ENCODE results near the gene RPS19BP1. TPM values are rescaled to one million over a fixed set of nuclear protein-coding genes. Genes with fewer than 3 reads are reported as not detected.
A peak's percentile ranks its signal among the peaks of the same experiment; 100 is the strongest.

The RPS19BP1 gene
- total and polyA plus RNA-seq, 2 donors (not counting 1 experiment from before 2014, with no cell fraction given), result 60.3 to 74.8 TPM

- ATAC-seq (ENCODE audit: low read depth), result no peak
- ChIA-PET CTCF (interaction anchor here (0.7 to 6.0 kb wide), 16 partner anchors 9 to 829 kb away, joined by 3 to 85 read pairs (median 6); partner anchors contain the start of genes RPL3, RPS19BP1 and TAB1), POLR2A (interaction anchor here (0.5 to 2.5 kb wide), 16 partner anchors 9 to 1164 kb away, joined by 3 to 57 read pairs (median 8); partner anchors contain the start of genes MIEF1, RPL3, RPS19BP1 and TAB1)
- whole genome bisulfite sequencing (ENCODE audit: insufficient coverage), result 12% methylated on average over 21 of the region's 24 CpGs
- peak overlapping the region; percentile 93 for H3K4me2 ChIP-seq (replicated peaks; ENCODE audit: low read depth, low read length, poor library complexity, severe bottlenecking)
- peak overlapping the region; percentile 82 to 100 (median 99) for H3K4me3 ChIP-seq (ENCODE audit: control extremely low read depth in 1 of 5, extremely low read depth in 1 of 5, insufficient read depth in 1 of 5, low read depth in 2 of 5, low read length in 4 of 5)
- Mint-ChIP-seq H3K4me1 (peaks cover 53% of the 10 kb centered on the region), H3K27ac (peak overlapping the region; percentile 98), H3K27me3 (no peaks in the 10 kb centered on the region), H3K9me3 (ENCODE audit: insufficient read depth) (no peaks in the 10 kb centered on the region), H3K4me3 (peak overlapping the region; percentile 94)
- H3K79me2 ChIP-seq (ENCODE audit: control insufficient read depth, insufficient read depth, low read length), result peaks cover 60% of the 10 kb centered on the region
- H3K36me3 ChIP-seq (replicated peaks in 1 of 2; ENCODE audit: control extremely low read depth in 1 of 2, control insufficient read depth in 1 of 2, extremely low read depth in 1 of 2, insufficient read depth in 2 of 2, low read length in 1 of 2), result peaks cover 0 to 40% of the 10 kb centered on the region in 2 experiments
- H3K9ac ChIP-seq (ENCODE audit: low read length), result peak overlapping the region; percentile 100
- TF ChIP-seq, protein P1, sequence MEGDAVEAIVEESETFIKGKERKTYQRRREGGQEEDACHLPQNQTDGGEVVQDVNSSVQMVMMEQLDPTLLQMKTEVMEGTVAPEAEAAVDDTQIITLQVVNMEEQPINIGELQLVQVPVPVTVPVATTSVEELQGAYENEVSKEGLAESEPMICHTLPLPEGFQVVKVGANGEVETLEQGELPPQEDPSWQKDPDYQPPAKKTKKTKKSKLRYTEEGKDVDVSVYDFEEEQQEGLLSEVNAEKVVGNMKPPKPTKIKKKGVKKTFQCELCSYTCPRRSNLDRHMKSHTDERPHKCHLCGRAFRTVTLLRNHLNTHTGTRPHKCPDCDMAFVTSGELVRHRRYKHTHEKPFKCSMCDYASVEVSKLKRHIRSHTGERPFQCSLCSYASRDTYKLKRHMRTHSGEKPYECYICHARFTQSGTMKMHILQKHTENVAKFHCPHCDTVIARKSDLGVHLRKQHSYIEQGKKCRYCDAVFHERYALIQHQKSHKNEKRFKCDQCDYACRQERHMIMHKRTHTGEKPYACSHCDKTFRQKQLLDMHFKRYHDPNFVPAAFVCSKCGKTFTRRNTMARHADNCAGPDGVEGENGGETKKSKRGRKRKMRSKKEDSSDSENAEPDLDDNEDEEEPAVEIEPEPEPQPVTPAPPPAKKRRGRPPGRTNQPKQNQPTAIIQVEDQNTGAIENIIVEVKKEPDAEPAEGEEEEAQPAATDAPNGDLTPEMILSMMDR (IDR thresholded peaks at IDR 0.05), result no peak
- TF ChIP-seq EZH2 (IDR thresholded peaks at IDR 0.05; ENCODE audit: borderline replicate concordance, insufficient read depth, low read depth, low read length, poor library complexity, severe bottlenecking), result no peak
- H3K27me3 ChIP-seq (replicated peaks in 1 of 4; ENCODE audit: control extremely low read depth in 1 of 4, control insufficient read depth in 3 of 4, insufficient read depth in 4 of 4, low read length in 3 of 4), result no peaks in the 10 kb centered on the region
- H3K9me3 ChIP-seq (ENCODE audit: control extremely low read depth in 1 of 3, control insufficient read depth in 2 of 3, insufficient read depth in 1 of 3, low read length in 2 of 3), result no peaks in the 10 kb centered on the region
- peak overlapping the region; percentile 91 for H2AFZ ChIP-seq (ENCODE audit: insufficient read depth, low read depth, low read length, poor library complexity, severe bottlenecking)
- no peak for DNase-seq
- H3K27ac ChIP-seq (ENCODE audit: low read length in 2 of 2), result peak overlapping the region; percentile 91 to 95
- H4K20me1 ChIP-seq (ENCODE audit: control insufficient read depth, insufficient read depth, low read length, poor library complexity, severe bottlenecking), result peaks cover 54% of the 10 kb centered on the region
- intact Hi-C loops (cut with micrococcal nuclease), result no loop called here
- H3K4me1 ChIP-seq (ENCODE audit: control insufficient read depth in 2 of 2, insufficient read depth in 2 of 2, low read length in 2 of 2), result peaks cover 31 to 39% of the 10 kb centered on the region in 2 donors
Observed at GRCh38 chr22:39518996-39519680, 13.4 kb downstream of the RPS19BP1 start.

Measured in B cell (primary cell).